Mesenchymal stem cell (in vitro differentiated cells and primary cell): ENCODE measurements around the gene USB1.

Source experiments
- DNase-seq: peaks from one replicate; pipeline ENCODE4 v3.0.0-alpha.2; 2013
- H2AFZ ChIP-seq: one replicate; pipeline ENCODE4 v1.6.1; 2013; ENCODE audit warnings: low read depth, mild to moderate bottlenecking, control low read depth, inconsistent platforms, low read length, moderate library complexity
- H2AK5ac ChIP-seq: 2 replicates; pipeline ENCODE4 v1.6.1; 2013; ENCODE audit warnings: low read length, moderate library complexity, mild to moderate bottlenecking, inconsistent platforms; ENCODE audit not compliant: severe bottlenecking
- H2BK120ac ChIP-seq: one replicate; pipeline ENCODE4 v1.6.1; 2013; ENCODE audit warnings: low read depth, mild to moderate bottlenecking, inconsistent platforms, low read length, moderate library complexity
- H2BK12ac ChIP-seq, 2 experiments: one replicate each; pipeline ENCODE4 v1.6.1; 2013; ENCODE audit warnings: inconsistent platforms in 2 of 2, low read length in 2 of 2, mild to moderate bottlenecking in 2 of 2, moderate library complexity in 2 of 2, control low read depth in 1 of 2
- H2BK15ac ChIP-seq: one replicate; pipeline ENCODE4 v1.6.1; 2013; ENCODE audit warnings: mild to moderate bottlenecking, low read depth, inconsistent platforms; ENCODE audit not compliant: poor library complexity, severe bottlenecking
- H2BK5ac ChIP-seq: 2 replicates; pipeline ENCODE4 v1.6.1; 2013; ENCODE audit warnings: low read depth, mild to moderate bottlenecking, low read length, control low read depth, inconsistent platforms; ENCODE audit not compliant: poor library complexity, severe bottlenecking
- H3K14ac ChIP-seq, 2 experiments: one replicate each; pipeline ENCODE4 v1.6.1; 2013; ENCODE audit warnings: inconsistent platforms in 2 of 2, low read length in 2 of 2, control low read depth in 1 of 2, mild to moderate bottlenecking in 1 of 2, moderate library complexity in 1 of 2
- H3K18ac ChIP-seq, 2 experiments: one replicate each; pipeline ENCODE4 v1.6.1; 2013; ENCODE audit warnings: inconsistent platforms in 2 of 2, low read length in 2 of 2, control low read depth in 1 of 2, low read depth in 1 of 2, mild to moderate bottlenecking in 1 of 2
- H3K23ac ChIP-seq, 2 experiments: one replicate each; pipeline ENCODE4 v1.6.1; 2013; ENCODE audit warnings: inconsistent platforms in 2 of 2, low read length in 2 of 2, mild to moderate bottlenecking in 2 of 2, moderate library complexity in 2 of 2, control low read depth in 1 of 2
- H3K27ac ChIP-seq: 2 replicates; pipeline ENCODE4 v1.5.1; 2013; ENCODE audit warnings: mild to moderate bottlenecking, moderate library complexity, low read length, control low read depth, inconsistent platforms; ENCODE audit not compliant: poor library complexity, severe bottlenecking
- H3K27me3 ChIP-seq, 2 experiments: 2 replicates each; pipeline versions ENCODE4 v1.6.1 to v1.7.0; 2013; ENCODE audit warnings: low read length in 2 of 2, mild to moderate bottlenecking in 2 of 2, moderate library complexity in 2 of 2, control low read depth in 1 of 2, inconsistent platforms in 1 of 2; ENCODE audit not compliant: control insufficient read depth in 1 of 2, insufficient read depth in 1 of 2
- H3K36me3 ChIP-seq, 2 experiments: 2 replicates each; pipeline versions ENCODE4 v1.6.1 to v1.7.0; 2013; ENCODE audit warnings: low read length in 2 of 2, control low read depth in 1 of 2, inconsistent platforms in 1 of 2, low read depth in 1 of 2, mild to moderate bottlenecking in 1 of 2; ENCODE audit not compliant: insufficient read depth in 2 of 2, control insufficient read depth in 1 of 2
- H3K4ac ChIP-seq, 2 experiments: one replicate each; pipeline ENCODE4 v1.6.1; 2013; ENCODE audit warnings: inconsistent platforms in 2 of 2, low read length in 2 of 2, mild to moderate bottlenecking in 2 of 2, moderate library complexity in 2 of 2, control low read depth in 1 of 2, low read depth in 1 of 2
- H3K4me1 ChIP-seq: 2 replicates; pipeline ENCODE4 v1.6.1; 2013; ENCODE audit warnings: low read depth, low read length, control low read depth; ENCODE audit not compliant: control insufficient read depth, insufficient read depth
- H3K4me2 ChIP-seq: 2 replicates; pipeline ENCODE4 v1.6.1; 2013; ENCODE audit warnings: low read length, mild to moderate bottlenecking, inconsistent platforms; ENCODE audit not compliant: poor library complexity, severe bottlenecking
- H3K4me3 ChIP-seq, 2 experiments: 2 replicates each; pipeline versions ENCODE4 v1.5.1 to v1.7.0; 2013; ENCODE audit warnings: low read length in 2 of 2, mild to moderate bottlenecking in 2 of 2, control low read depth in 1 of 2, low read depth in 1 of 2; ENCODE audit not compliant: insufficient read depth in 1 of 2
- H3K79me1 ChIP-seq: replicated peaks from 2 replicates; pipeline ENCODE4 v1.6.1; 2013; ENCODE audit warnings: mild to moderate bottlenecking, control low read depth, low read length, inconsistent platforms; ENCODE audit not compliant: poor library complexity, severe bottlenecking
- H3K9ac ChIP-seq: 2 replicates; pipeline ENCODE4 v1.7.0; 2013; ENCODE audit warnings: mild to moderate bottlenecking, low read length, moderate library complexity
- H3K9me3 ChIP-seq: 2 replicates; pipeline ENCODE4 v1.7.0; 2013; ENCODE audit warnings: mild to moderate bottlenecking, low read length; ENCODE audit not compliant: control insufficient read depth
- H4K8ac ChIP-seq: one replicate; pipeline ENCODE4 v1.6.1; 2013; ENCODE audit warnings: inconsistent platforms, mild to moderate bottlenecking, low read length, moderate library complexity
- H4K91ac ChIP-seq: one replicate; pipeline ENCODE4 v1.6.1; 2013; ENCODE audit warnings: mild to moderate bottlenecking, low read length, inconsistent platforms
- WGBS: methylation state at CpG from one replicate; pipeline ENCODE4 v1.1.7; 2013; ENCODE audit warnings: mixed read lengths; 5-methylcytosine and 5-hydroxymethylcytosine counted together

USB1 gene

DNA sequence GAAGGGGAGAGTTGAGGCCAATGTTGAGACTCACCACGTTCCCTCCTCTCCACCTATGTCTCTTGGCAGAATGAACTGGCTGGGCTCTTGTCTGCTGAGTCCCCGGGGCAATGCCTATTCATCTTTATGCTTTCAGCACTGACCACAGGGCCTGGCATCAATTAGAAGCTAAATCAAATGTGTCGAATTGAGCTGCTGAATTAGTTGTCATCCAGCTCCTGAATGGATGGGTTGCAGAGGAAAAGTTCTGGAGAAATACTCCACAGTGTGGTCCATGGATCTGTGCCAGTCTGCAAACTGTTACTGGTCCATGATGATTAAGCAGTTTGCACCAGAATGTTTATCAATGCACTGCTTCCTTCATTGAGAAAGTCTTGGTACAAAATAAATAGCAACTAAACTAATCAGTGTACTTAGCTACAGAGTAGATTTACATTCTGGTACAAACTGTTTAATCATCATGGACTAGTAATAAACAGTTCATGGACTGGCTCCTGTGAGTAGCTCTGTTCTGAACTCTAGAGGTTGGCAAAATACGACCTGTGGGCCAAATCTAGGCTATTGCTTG is 34.9 kb upstream of the USB1 start:
- Histone ChIP-seq H2AK5ac (no peak overlapping the region), H3K4me3 (no peak overlapping the region), H3K4me1 (no peaks in the 10 kb centered on the region), H3K9me3 (no peaks in the 10 kb centered on the region), H3K27ac (no peak overlapping the region), H3K27me3 (peaks cover 43 to 75% of the 10 kb centered on the region in 2 experiments), H2BK5ac (no peak overlapping the region), H4K91ac (no peak overlapping the region), H2AFZ (no peak overlapping the region), H3K36me3 (no peaks in the 10 kb centered on the region), H2BK15ac (no peak overlapping the region), H3K23ac (no peak overlapping the region), H3K4me2 (no peak overlapping the region), H2BK120ac (no peak overlapping the region), H3K79me1 (no peaks in the 10 kb centered on the region), H3K9ac (no peak overlapping the region), H4K8ac (no peak overlapping the region), H3K18ac (no peak overlapping the region), H3K14ac (no peak overlapping the region), H2BK12ac (no peak overlapping the region), H3K4ac (no peak overlapping the region)
- WGBS = 65% methylated on average over 3 of the region's 4 CpGs
- peak; percentile 56 for DNase-seq

GRCh38 chr16:57966986-57967385 is 34.2 kb upstream of the USB1 start:
- no peak overlapping the region for H2AFZ ChIP-seq
- no peak overlapping the region for H4K91ac ChIP-seq
- H3K4me3 ChIP-seq = no peak overlapping the region
- H3K14ac ChIP-seq = no peak overlapping the region
- no peak overlapping the region for H2BK5ac ChIP-seq
- H2AK5ac ChIP-seq = no peak overlapping the region
- no peak overlapping the region for H2BK15ac ChIP-seq
- DNase-seq = no peak
- no peak overlapping the region for H3K23ac ChIP-seq
- H3K9ac ChIP-seq = no peak overlapping the region
- no peak overlapping the region for H3K27ac ChIP-seq
- no peaks in the 10 kb centered on the region for H3K36me3 ChIP-seq
- H3K18ac ChIP-seq = no peak overlapping the region
- peaks cover 37 to 75% of the 10 kb centered on the region in 2 experiments for H3K27me3 ChIP-seq
- H3K79me1 ChIP-seq = no peaks in the 10 kb centered on the region
- no peak overlapping the region for H3K4me2 ChIP-seq
- no peak overlapping the region for H2BK12ac ChIP-seq
- H2BK120ac ChIP-seq = no peak overlapping the region
- H3K4me1 ChIP-seq = no peaks in the 10 kb centered on the region
- H4K8ac ChIP-seq = no peak overlapping the region
- no peak overlapping the region for H3K4ac ChIP-seq
- 89% methylated on average over 9 of the region's 9 CpGs for WGBS
- H3K9me3 ChIP-seq = peaks cover 2% of the 10 kb centered on the region

DNA sequence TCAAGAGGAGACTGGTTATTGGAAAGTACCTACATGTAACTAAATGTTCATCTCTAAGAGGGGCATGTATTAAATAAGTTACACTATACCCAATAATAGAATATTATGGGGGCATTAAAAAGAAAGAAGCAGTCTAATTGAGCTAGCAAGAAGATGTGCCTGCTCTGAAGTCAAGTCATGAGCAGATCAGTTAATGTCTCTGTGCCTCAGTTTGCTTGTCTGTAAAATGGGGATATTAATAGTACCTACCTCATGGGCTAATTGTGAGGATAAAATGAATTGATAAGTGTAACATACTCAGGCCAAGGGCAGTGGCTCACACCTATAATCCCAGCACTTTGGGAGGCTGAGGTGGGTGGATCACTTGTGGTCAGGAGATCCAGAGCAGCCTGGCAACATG is 33.3 kb upstream of the USB1 start:
- no peaks in the 10 kb centered on the region for H3K36me3 ChIP-seq
- H3K4me2 ChIP-seq = no peak overlapping the region
- DNase-seq = no peak
- no peak overlapping the region for H2AFZ ChIP-seq
- no peak overlapping the region for H3K4ac ChIP-seq
- H3K23ac ChIP-seq = no peak overlapping the region
- peaks cover 4% of the 10 kb centered on the region for H3K9me3 ChIP-seq
- H3K27ac ChIP-seq = no peak overlapping the region
- H3K4me1 ChIP-seq = no peaks in the 10 kb centered on the region
- no peaks in the 10 kb centered on the region for H3K79me1 ChIP-seq
- H4K91ac ChIP-seq = no peak overlapping the region
- no peak overlapping the region for H2BK15ac ChIP-seq
- H3K14ac ChIP-seq = no peak overlapping the region
- no peak overlapping the region for H2BK12ac ChIP-seq
- H2BK5ac ChIP-seq = no peak overlapping the region
- H2BK120ac ChIP-seq = no peak overlapping the region
- no peak overlapping the region for H3K4me3 ChIP-seq
- H3K18ac ChIP-seq = no peak overlapping the region
- peaks cover 28 to 75% of the 10 kb centered on the region in 2 experiments for H3K27me3 ChIP-seq
- no peak overlapping the region for H4K8ac ChIP-seq
- H3K9ac ChIP-seq = no peak overlapping the region
- no peak overlapping the region for H2AK5ac ChIP-seq

GRCh38 chr16:57969451-57970123 is 31.6 kb upstream of the USB1 start:
- 77% methylated on average over 9 of the region's 10 CpGs for WGBS
- Histone ChIP-seq H3K4ac (no peak overlapping the region), H3K4me3 (no peak overlapping the region), H3K18ac (no peak overlapping the region), H3K4me1 (no peaks in the 10 kb centered on the region), H3K23ac (peak overlapping the region in 1 of 2 experiments; percentile 6), H2BK5ac (no peak overlapping the region), H3K4me2 (no peak overlapping the region), H3K36me3 (no peaks in the 10 kb centered on the region), H2AFZ (no peak overlapping the region), H2BK12ac (no peak overlapping the region), H4K8ac (no peak overlapping the region), H4K91ac (no peak overlapping the region), H3K14ac (no peak overlapping the region), H2BK120ac (no peak overlapping the region), H2BK15ac (no peak overlapping the region), H3K27me3 (peaks cover 18 to 74% of the 10 kb centered on the region in 2 experiments), H2AK5ac (no peak overlapping the region), H3K9ac (no peak overlapping the region), H3K79me1 (no peaks in the 10 kb centered on the region), H3K27ac (no peak overlapping the region), H3K9me3 (peaks cover 4% of the 10 kb centered on the region)
- no peak for DNase-seq
